Liver (tissue), 9 donors: Measurements from ENCODE around the gene FARP1. TPM values are rescaled to one million over a fixed set of nuclear protein-coding genes. Genes with fewer than 3 reads are reported as not detected.

ENCODE experiments used
- DNase-seq: peaks from one replicate; pipeline ENCODE4 v3.0.0-alpha.2; 2017; ENCODE audit warnings: low spot score
- H3K27ac ChIP-seq, 2 donors: one replicate each; pipeline ENCODE4 v1.7.0; 2013; ENCODE audit warnings: inconsistent platforms in 2 of 2, low read length in 2 of 2, control low read depth in 1 of 2, low read depth in 1 of 2, mild to moderate bottlenecking in 1 of 2
- H3K27me3 ChIP-seq, 4 donors: one replicate each; pipeline versions ENCODE4 v1.6.1 to v1.7.0; 2013; ENCODE audit warnings: low read length in 3 of 4, inconsistent platforms in 1 of 4, mild to moderate bottlenecking in 1 of 4, moderate library complexity in 1 of 4; ENCODE audit not compliant: control insufficient read depth in 4 of 4, insufficient read depth in 4 of 4
- H3K36me3 ChIP-seq, 4 donors: one replicate each; pipeline versions ENCODE4 v1.6.1 to v1.7.0; 2013; ENCODE audit warnings: low read length in 3 of 4, mild to moderate bottlenecking in 3 of 4, low read depth in 1 of 4, moderate library complexity in 1 of 4; ENCODE audit not compliant: control insufficient read depth in 4 of 4, insufficient read depth in 3 of 4
- H3K4me1 ChIP-seq, 4 donors: one replicate each; pipeline versions ENCODE4 v1.6.1 to v1.7.0; 2013; ENCODE audit warnings: low read length in 3 of 4, mild to moderate bottlenecking in 3 of 4, moderate library complexity in 1 of 4; ENCODE audit not compliant: control insufficient read depth in 4 of 4, insufficient read depth in 4 of 4
- H3K4me3 ChIP-seq, 3 donors: one replicate each; pipeline versions ENCODE4 v1.6.1 to v1.7.0; 2013; ENCODE audit warnings: low read length in 3 of 3, control low read depth in 1 of 3, low read depth in 1 of 3, mild to moderate bottlenecking in 1 of 3
- H3K9ac ChIP-seq, 2 donors: one replicate each; pipeline ENCODE4 v1.7.0; 2013; ENCODE audit warnings: low read length in 2 of 2, mild to moderate bottlenecking in 2 of 2, moderate library complexity in 2 of 2, control low read depth in 1 of 2, low read depth in 1 of 2
- H3K9me3 ChIP-seq, 4 donors: one replicate each; pipeline versions ENCODE4 v1.6.1 to v1.7.0; 2013; ENCODE audit warnings: low read length in 3 of 4; ENCODE audit not compliant: control insufficient read depth in 4 of 4
- ATF3 ChIP-seq: IDR thresholded peaks from 2 replicates; pipeline ENCODE4 v1.6.1; 2016; ENCODE audit warnings: antibody characterized with exemption
- CTCF ChIP-seq: fragments of 150-350 bp; IDR thresholded peaks from 2 replicates; pipeline ENCODE4 v1.5.1; 2017; ENCODE audit warnings: improper control_type of control experiment, low read depth, low read length; ENCODE audit not compliant: missing input control
- EGR1 ChIP-seq, 2 donors: IDR thresholded peaks; 2 replicates each; pipeline ENCODE4 v1.6.1; 2016 to 2018; ENCODE audit warnings: antibody characterized with exemption in 2 of 2, low read depth in 2 of 2
- FOXA1 ChIP-seq: IDR thresholded peaks from 2 replicates; pipeline ENCODE4 v1.6.1; 2016; ENCODE audit warnings: antibody characterized with exemption
- FOXA2 ChIP-seq: IDR thresholded peaks from 2 replicates; pipeline ENCODE4 v1.6.1; 2016; ENCODE audit warnings: antibody characterized with exemption
- GABPA ChIP-seq, 2 donors: IDR thresholded peaks in 1 of 2; conservative IDR thresholded peaks in 1 of 2; 2 replicates each; pipeline ENCODE4 v1.6.1; 2016; ENCODE audit warnings: antibody characterized with exemption in 2 of 2, mild to moderate bottlenecking in 1 of 2, moderate library complexity in 1 of 2
- HNF4A ChIP-seq, 2 donors: conservative IDR thresholded peaks; 2 replicates each; pipeline ENCODE4 v1.6.1; 2016; ENCODE audit warnings: antibody characterized with exemption in 2 of 2, mild to moderate bottlenecking in 2 of 2
- HNF4G ChIP-seq: IDR thresholded peaks from 2 replicates; pipeline ENCODE4 v1.6.1; 2016; ENCODE audit warnings: antibody characterized with exemption
- JUND ChIP-seq, 2 donors: IDR thresholded peaks; 2 replicates each; pipeline ENCODE4 v1.6.1; 2016; ENCODE audit warnings: antibody characterized with exemption in 2 of 2
- MAX ChIP-seq: IDR thresholded peaks from 2 replicates; pipeline ENCODE4 v1.6.1; 2016; ENCODE audit warnings: antibody characterized with exemption
- NR2F2 ChIP-seq: IDR thresholded peaks from 2 replicates; pipeline ENCODE4 v1.6.1; 2016; ENCODE audit warnings: antibody characterized with exemption
- RAD21 ChIP-seq, 2 donors: IDR thresholded peaks; 2 replicates each; pipeline ENCODE4 v1.6.1; 2016; ENCODE audit warnings: antibody characterized with exemption in 2 of 2, mild to moderate bottlenecking in 2 of 2
- REST ChIP-seq: IDR thresholded peaks from 2 replicates; pipeline ENCODE4 v1.6.1; 2016; ENCODE audit warnings: antibody characterized with exemption, mild to moderate bottlenecking
- RXRA ChIP-seq, 2 donors: IDR thresholded peaks; 2 replicates each; pipeline ENCODE4 v1.6.1; 2017 to 2018; ENCODE audit warnings: antibody characterized with exemption in 2 of 2, mild to moderate bottlenecking in 1 of 2
- SP1 ChIP-seq: IDR thresholded peaks from 2 replicates; pipeline ENCODE4 v1.6.1; 2018; ENCODE audit warnings: antibody characterized with exemption, mild to moderate bottlenecking
- TAF1 ChIP-seq: conservative IDR thresholded peaks from 2 replicates; pipeline ENCODE4 v1.6.1; 2016; ENCODE audit warnings: antibody characterized with exemption, mild to moderate bottlenecking
- YY1 ChIP-seq: IDR thresholded peaks from 2 replicates; pipeline ENCODE4 v1.6.1; 2016; ENCODE audit warnings: antibody characterized with exemption, mild to moderate bottlenecking
- ZBTB33 ChIP-seq: IDR thresholded peaks from 2 replicates; pipeline ENCODE4 v1.6.1; 2016; ENCODE audit warnings: antibody characterized with exemption
- WGBS: extraction: QIAGEN DNeasy Blood & Tissue Kit; methylation state at CpG from one replicate; pipeline ENCODE4 v1.1.7; 2013; 5-methylcytosine and 5-hydroxymethylcytosine counted together
- polyA plus RNA-seq, 2 donors: library from polyadenylated mRNA; stranded (reverse) in 1 of 2; unstranded in 1 of 2; fragments of 200-250 nt in 1 of 2; fragments of >200 nt in 1 of 2; fragmentation: Nextera tagmentation in 1 of 2; extraction: Ambion mirVana in 1 of 2; gene quantifications; one replicate each; pipeline versions ENCODE4 v1.2.1 to v1.2.3, GENCODE V29; 2013 to 2015
- total RNA-seq, 2 donors: library from RNA; depleted of rRNA; stranded (reverse); fragments of >200 nt; gene quantifications; one replicate each; pipeline ENCODE4 v1.2.3, GENCODE V29; 2014
- donor health status: healthy.
- donor health status: healthy.
- donor health status: healthy.
- donor health status: healthy.
- donor health status: healthy.

Gene FARP1
- total and polyA plus RNA-seq, 4 donors, result 28.4 to 62.6 (median 39.8) TPM

- Histone ChIP-seq H3K27ac (no peak overlapping the region), H3K9ac (no peak overlapping the region), H3K4me3 (no peak overlapping the region), H3K27me3 (no peaks in the 10 kb centered on the region), H3K4me1 (peaks cover 0 to 5% (median under 1%) of the 10 kb centered on the region in 4 donors), H3K36me3 (peaks cover 2 to 62% (median 21%) of the 10 kb centered on the region in 4 donors), H3K9me3 (no peaks in the 10 kb centered on the region)
- WGBS, result 88% methylated on average over 7 of the region's 7 CpGs
- DNase-seq, result no peak
- TF ChIP-seq ZBTB33 (no peak), TAF1 (no peak), RAD21 (IDR thresholded peaks at IDR 0.05) (no peak), HNF4A (conservative IDR thresholded peaks at IDR 0.05) (no peak), CTCF (no peak), JUND (IDR thresholded peaks at IDR 0.05) (no peak), FOXA2 (no peak), NR2F2 (no peak), GABPA (IDR thresholded peaks at IDR 0.05 in 1 of 2, conservative IDR thresholded peaks at IDR 0.05 in 1 of 2) (no peak)
Measured at GRCh38 chr13:98423417-98423816, 280.5 kb downstream of the FARP1 start.

GRCh38 chr13:98427331-98427995 is 284.6 kb downstream of the FARP1 start:
- Histone ChIP-seq H3K4me1 (peaks cover 0 to 7% (median 2%) of the 10 kb centered on the region in 4 donors), H3K9me3 (no peaks in the 10 kb centered on the region), H3K27ac (no peak overlapping the region), H3K4me3 (no peak overlapping the region), H3K27me3 (no peaks in the 10 kb centered on the region), H3K36me3 (peaks cover 2 to 49% (median 17%) of the 10 kb centered on the region in 4 donors), H3K9ac (no peak overlapping the region)
- DNase-seq, result no peak
- WGBS, result 93% methylated on average over 13 of the region's 13 CpGs
- TF ChIP-seq REST, result no peak
- TF ChIP-seq FOXA2, result no peak
- TF ChIP-seq HNF4G, result no peak
- TF ChIP-seq NR2F2, result no peak
- TF ChIP-seq RXRA (IDR thresholded peaks at IDR 0.05), result no peak
- TF ChIP-seq HNF4A (conservative IDR thresholded peaks at IDR 0.05), result no peak
- no peak for TF ChIP-seq MAX
- TF ChIP-seq TAF1, result no peak
- TF ChIP-seq RAD21 (IDR thresholded peaks at IDR 0.05), result no peak
- TF ChIP-seq JUND (IDR thresholded peaks at IDR 0.05), result no peak
- no peak for TF ChIP-seq ATF3
- no peak for TF ChIP-seq EGR1 (IDR thresholded peaks at IDR 0.05; ENCODE audit: low read depth in 2 of 2)
- TF ChIP-seq CTCF, result no peak
- no peak for TF ChIP-seq GABPA (IDR thresholded peaks at IDR 0.05 in 1 of 2, conservative IDR thresholded peaks at IDR 0.05 in 1 of 2)
- TF ChIP-seq YY1, result no peak
- no peak for TF ChIP-seq ZBTB33
- TF ChIP-seq SP1, result no peak
- no peak for TF ChIP-seq FOXA1
